Panc1 (cell line): ENCODE measurements around the gene OPN3.

Source experiments
- CTCF ChIP-seq: fragments of 450-650 bp; IDR thresholded peaks from 2 replicates; pipeline ENCODE4 v1.5.1; 2017; ENCODE audit warnings: mild to moderate bottlenecking
- POLR2AphosphoS5 ChIP-seq: IDR thresholded peaks from 2 replicates; pipeline ENCODE4 v1.6.1; 2012; ENCODE audit warnings: mild to moderate bottlenecking, low read depth, low read length, moderate library complexity
- SIN3A ChIP-seq: IDR thresholded peaks from 2 replicates; pipeline ENCODE4 v1.6.1; 2012; ENCODE audit warnings: low read depth, mild to moderate bottlenecking, low read length, moderate library complexity, borderline replicate concordance; ENCODE audit not compliant: insufficient read depth
- TCF7L2 ChIP-seq: IDR thresholded peaks from 2 replicates; pipeline ENCODE4 v1.6.1; 2011; ENCODE audit warnings: mild to moderate bottlenecking, low read depth, low read length, inconsistent platforms
- TF ChIP-seq, protein P1 (sequence below), 2 experiments: IDR thresholded peaks; 2 replicates each; pipeline ENCODE4 v1.6.1; 2011 to 2012; ENCODE audit warnings: low read depth in 2 of 2, control low read depth in 1 of 2, low read length in 1 of 2, mild to moderate bottlenecking in 1 of 2, moderate library complexity in 1 of 2; ENCODE audit not compliant: insufficient read depth in 1 of 2

GRCh38 chr1:241600496-241600901 lies 39.7 kb downstream of the OPN3 start:
- TF ChIP-seq CTCF = no peak
- TF ChIP-seq, protein P1, sequence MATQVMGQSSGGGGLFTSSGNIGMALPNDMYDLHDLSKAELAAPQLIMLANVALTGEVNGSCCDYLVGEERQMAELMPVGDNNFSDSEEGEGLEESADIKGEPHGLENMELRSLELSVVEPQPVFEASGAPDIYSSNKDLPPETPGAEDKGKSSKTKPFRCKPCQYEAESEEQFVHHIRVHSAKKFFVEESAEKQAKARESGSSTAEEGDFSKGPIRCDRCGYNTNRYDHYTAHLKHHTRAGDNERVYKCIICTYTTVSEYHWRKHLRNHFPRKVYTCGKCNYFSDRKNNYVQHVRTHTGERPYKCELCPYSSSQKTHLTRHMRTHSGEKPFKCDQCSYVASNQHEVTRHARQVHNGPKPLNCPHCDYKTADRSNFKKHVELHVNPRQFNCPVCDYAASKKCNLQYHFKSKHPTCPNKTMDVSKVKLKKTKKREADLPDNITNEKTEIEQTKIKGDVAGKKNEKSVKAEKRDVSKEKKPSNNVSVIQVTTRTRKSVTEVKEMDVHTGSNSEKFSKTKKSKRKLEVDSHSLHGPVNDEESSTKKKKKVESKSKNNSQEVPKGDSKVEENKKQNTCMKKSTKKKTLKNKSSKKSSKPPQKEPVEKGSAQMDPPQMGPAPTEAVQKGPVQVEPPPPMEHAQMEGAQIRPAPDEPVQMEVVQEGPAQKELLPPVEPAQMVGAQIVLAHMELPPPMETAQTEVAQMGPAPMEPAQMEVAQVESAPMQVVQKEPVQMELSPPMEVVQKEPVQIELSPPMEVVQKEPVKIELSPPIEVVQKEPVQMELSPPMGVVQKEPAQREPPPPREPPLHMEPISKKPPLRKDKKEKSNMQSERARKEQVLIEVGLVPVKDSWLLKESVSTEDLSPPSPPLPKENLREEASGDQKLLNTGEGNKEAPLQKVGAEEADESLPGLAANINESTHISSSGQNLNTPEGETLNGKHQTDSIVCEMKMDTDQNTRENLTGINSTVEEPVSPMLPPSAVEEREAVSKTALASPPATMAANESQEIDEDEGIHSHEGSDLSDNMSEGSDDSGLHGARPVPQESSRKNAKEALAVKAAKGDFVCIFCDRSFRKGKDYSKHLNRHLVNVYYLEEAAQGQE (IDR thresholded peaks at IDR 0.05; ENCODE audit: insufficient read depth in 1 of 2, low read depth in 2 of 2, low read length in 1 of 2) = no peak
- no peak for TF ChIP-seq POLR2AphosphoS5
- no peak for TF ChIP-seq TCF7L2
- TF ChIP-seq SIN3A = no peak
